Activated CD4-positive, alpha-beta T cell treated with anti-CD3 and anti-CD28 coated beads for 4 hours (primary cell): ENCODE data around the gene RAB11FIP4.

Experiments used
- DNase-seq, 2 donors: peaks; one replicate each; pipeline ENCODE4 v3.0.0-alpha.2; 2020

RAB11FIP4 gene

DNA sequence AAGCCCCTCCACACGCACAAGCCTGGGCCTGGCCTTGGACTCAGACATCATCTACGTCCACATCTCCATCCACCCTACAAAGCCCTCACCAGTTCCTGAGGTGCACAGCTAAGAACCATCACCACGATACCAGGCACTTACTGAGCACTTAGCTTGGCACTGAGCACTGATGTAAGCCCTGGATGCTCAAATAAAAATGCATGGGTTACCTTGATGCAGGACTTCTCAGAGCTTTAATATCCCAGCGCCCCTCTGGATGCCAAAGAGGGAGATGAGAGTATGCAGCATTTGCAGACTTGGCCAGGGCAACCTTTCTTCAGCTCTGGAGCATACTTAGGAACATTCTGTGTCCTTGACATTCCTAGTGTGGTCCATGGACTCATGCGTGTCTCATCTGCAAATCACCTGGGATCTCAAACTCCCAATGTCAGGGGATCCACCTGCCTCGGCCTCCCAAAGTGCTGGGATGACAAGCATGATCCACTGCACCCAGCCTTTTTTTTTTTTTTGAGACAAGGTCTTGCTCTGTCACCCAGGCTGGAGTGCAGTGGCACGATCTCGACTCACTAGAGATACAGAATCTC is 69.8 kb downstream of the RAB11FIP4 start:
- DNase-seq, result no peak

DNA sequence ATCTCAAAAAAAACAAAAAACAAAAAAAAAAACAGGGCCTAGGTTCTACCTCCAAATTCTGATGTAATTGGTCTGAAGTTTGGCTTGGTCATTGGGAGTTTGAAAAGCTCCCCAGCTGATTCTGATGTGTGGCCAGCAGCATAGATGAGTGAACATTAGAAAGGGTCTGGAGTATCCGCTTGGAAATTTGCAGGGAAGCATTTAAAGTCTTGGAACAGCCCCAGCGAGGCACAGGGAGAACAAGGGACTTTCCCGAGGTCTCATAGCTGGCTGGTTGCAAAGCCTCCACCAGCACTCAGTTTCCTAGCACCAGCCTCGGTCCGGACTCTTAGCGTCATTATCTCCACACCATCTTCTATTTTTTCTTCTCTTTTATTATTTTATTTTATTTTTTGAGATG is 70.8 kb downstream of the RAB11FIP4 start:
- no peak for DNase-seq

DNA sequence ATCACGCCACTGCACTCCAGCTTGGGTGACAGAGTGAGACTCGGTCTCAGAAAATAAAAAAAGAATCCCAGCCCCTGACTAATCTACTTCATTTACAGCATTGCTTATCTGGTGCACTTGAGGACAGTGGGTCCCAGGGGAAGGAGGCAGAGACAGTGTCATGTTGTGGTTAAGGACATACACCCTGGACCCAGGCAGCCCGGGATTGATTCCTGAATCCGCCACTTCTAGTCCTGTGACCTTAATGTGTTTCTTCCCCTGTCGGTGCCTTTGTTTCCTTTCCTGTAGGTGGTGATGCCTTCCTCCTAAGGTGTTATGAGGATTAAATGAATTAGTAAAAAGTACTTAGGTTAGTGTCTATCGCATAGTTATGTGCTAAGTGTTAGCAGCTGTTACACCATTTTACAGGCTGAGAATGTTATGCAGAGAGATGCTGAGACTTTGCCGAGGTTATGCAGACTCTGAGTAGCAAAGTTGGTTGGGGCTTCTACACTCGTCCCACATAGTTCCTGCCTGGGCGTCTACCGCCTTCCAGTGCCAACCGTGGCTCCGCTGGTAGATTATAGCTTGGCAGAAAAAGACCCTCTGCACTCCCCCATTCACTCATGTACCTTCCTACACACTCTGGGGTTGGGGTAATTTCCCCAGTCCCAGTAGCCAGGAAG is 74.8 kb downstream of the RAB11FIP4 start:
- no peak for DNase-seq

DNA sequence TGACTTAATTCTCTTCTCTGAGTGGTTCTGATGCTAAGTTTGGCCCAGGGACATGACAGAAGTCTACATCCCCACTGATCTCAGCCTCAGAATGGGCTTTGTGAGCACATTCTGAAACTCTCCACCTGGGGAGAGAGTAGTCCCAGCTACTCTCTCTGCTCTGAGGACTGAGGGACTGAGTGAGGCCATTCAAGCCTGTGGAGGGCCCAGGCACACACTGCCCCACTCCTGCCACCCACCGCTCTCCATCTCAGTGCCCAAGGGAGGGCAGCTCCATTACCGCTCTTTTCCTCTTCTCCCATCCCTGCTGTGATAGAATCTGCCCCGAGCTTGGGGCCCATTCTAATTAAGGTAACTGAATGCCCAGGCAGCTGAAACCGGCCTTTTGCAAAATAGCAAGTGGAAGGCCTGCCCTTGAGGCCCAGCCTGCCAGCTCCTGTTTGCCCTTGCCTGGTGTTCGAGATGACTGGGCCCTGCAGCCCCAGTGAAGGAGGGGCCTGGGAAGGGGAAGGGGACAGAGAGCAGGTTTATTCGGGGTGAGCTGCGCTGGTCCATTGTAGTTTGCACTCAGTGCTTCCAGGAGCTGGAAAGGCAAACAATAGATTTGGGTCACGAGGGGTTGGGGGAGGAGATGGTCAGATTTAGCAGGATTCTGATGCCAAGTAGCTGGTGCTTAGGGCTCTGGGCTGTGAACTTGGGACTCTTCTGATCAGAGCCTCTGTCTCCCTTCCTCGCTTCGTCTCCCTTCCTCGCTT is 76.2 kb downstream of the RAB11FIP4 start:
- DNase-seq, result no peak

DNA sequence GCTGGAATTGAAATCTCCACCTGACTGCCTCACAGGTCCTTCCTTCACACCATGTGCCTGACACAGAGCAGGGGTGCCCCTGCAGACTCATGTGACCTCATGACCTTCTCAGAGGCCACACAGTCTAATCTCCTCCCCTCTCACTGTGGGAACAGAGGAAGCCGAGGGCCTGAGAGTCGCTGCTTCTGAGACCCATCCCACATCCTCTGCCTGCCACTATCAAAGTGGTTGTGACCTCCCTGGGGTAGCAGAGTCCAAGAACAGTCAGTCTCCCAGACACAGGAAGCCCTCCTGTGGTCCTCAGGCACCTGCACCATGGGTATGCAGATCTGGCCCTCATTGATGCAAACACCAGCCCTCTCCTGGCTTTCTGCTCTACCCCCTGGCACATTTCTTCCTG is 78.5 kb downstream of the RAB11FIP4 start:
- DNase-seq, result no peak

DNA sequence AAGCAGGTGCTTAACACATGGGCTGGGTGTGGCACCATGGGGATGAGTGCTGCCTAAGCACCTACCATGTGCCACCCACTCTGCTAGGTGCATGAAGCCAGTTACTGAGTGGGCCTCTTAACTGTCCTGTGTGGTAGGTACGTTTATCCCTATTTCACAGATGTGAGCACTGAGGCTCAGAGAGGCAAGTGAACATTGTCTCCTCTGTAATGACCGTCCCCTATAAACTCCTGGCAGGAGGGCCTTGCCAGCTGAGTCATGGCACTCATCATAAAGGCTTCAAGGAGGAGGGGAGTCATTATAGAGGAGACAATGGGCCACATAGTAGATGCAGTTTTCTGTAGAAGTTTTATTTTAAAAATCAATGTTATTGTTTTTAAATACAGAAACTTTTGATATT is 79.1 kb downstream of the RAB11FIP4 start:
- DNase-seq, result no peak

DNA sequence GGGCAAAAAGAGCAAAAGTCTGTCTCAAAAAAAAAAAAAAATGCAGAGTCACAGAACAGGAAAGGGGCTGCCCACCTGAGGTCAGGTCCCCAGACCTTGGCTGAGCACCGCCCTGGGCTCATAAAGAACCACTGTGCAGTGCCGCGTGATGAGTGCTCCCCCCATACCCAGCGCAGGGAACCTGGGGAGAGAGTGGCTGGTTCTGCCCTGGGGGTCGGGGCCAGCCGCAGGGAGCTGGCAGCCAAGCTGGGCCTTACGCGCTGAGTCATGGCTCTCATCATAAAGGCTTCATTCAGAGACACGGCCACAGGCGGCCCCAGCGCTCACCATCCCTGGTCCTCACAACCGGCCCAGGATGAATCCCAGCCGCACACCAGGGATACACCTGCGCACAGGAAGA is 80.7 kb downstream of the RAB11FIP4 start:
- DNase-seq, result no peak

DNA sequence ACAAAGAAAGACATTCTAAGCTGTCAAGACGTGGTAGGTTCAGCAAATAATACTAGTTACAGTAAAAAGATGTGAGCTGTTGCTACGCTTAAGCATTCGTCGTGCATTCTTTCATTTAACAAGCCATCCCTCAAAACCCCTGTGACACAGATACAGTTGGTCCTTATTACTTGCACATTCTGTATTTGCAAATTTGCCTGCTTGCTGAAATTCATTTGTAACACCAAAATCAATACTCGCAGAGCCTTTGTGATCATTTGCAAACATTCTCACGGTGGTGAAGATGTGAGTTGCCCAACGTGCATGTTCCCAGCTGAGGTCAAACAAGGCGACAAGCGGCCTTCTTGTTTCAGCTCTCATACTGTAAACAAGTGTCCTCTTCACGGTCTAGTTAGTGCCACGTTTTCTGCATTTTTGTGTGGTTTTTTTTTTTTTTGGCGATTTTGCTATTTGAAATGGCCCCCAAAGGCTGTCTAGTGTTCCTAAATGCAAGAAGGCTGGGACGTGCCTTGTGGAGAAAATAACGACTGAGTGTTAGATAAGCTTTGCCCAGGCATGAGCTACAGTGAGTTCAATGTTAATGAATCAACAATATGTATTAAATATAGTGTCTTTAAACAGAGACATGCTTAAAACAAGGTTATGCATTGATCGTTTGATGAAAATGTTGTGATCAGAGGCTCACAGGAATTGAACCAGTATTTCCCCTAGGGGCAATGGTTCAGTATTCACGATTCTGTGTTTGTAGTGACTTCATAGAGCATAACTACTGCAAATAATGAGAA is 84.1 kb downstream of the RAB11FIP4 start:
- DNase-seq, result no peak

DNA sequence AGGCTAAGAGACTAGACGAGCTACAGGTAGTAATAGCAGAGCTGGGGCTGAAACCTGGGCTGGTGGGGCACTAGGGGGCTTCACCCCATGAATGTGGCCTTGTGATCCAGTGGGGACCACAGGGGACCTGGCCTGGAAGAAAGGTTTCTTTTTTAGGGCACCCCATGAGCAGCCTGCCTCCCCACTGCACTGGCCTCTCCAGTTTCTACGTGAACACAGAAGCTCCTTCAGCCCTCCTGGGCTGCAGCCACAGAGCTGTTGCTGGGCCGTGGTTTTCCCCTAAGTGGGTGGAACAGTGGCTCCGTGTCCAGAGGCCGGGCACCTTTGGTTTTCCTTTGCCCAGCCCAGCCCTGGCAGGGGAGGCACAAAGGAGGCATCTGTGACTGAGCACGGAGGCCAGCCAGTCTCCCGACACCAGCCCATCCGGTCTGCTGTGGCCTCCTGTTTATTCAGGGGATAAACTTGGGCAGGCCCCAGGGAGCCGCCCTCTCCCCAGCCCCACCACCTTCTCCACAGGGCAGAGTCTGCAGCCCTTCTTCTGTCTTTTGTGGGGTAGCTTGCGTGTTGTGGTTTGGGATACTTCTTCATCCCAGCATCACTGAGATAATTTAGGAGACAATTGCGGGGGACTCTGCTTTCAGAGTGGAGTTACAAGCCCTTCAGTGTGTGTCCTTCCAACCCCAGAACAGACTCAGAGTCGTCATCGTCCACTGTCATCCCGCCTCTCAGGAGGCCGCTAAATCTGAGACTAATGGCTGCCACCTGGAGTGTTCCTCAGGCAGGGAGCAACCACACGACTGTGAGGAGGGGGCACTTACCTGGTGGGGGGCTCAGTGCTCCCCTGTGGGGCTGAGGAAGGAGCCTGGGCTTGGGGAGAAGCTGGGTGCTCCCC is 85.3 kb downstream of the RAB11FIP4 start:
- DNase-seq, result no peak

DNA sequence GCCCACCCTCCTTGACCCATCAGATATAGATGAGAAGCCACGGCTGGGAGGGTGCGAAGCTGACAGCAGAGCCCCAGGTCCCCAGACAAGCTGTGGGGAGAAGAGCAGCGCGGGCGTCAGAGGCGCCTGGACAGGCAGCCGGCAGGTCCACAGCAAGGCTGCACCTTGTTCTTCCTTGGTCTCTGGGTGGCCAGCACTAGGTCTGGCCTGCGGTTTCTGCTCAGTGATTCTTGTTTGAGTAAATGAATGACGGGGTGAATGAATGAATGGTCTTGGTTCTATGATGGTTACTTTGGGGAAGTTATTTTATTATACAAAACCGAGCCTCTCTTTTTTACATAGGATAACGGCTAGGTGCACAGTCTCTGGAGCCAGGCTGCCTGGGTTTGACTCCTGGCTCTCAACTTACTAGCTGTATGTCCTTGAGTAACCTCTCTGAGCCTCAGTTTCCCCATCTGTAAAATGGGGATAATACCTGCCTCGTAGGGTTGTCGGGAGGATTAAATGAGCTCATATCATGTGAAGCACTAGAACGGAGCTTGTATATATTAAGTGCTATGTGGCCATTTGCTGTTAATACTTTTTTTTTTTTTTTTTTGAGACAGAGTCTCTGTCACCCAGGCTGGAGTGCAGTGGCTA is 86.1 kb downstream of the RAB11FIP4 start:
- no peak for DNase-seq

DNA sequence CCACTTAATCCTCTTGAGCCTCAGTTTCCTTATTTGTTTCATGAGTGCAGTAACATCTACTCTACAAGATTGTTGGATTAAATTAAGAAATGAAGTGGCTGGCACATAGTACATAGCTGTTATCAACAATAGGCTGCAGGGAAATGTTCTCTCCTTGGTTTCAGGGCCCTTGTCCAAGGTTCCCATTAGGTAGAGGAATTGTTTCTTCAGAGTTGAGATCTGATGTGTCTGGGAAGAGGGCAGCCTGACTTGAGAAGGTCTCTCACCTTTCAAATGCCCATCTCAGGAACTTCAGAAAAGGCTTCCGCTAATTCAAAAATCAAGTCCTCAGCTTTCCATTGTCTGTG is 87.6 kb downstream of the RAB11FIP4 start:
- DNase-seq, result no peak

DNA sequence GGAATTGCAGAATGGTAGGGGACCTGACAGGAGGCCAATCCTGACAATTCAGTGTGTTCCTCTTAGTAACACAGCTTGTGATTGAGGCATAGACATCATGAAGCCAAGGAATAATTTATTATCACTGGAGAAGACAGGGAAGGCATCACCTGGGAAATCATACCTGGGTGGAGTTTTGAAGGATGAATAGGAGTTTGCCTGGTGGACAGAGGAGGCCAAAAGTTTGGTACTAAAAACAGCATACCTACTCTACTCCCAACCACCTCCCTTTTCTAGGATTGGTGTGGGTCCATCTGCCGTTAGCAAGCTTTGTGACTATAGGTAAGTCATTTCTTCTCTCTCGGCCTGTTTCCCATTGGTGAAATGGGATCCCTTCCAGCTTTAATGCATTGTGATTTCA is 88.0 kb downstream of the RAB11FIP4 start:
- no peak for DNase-seq

DNA sequence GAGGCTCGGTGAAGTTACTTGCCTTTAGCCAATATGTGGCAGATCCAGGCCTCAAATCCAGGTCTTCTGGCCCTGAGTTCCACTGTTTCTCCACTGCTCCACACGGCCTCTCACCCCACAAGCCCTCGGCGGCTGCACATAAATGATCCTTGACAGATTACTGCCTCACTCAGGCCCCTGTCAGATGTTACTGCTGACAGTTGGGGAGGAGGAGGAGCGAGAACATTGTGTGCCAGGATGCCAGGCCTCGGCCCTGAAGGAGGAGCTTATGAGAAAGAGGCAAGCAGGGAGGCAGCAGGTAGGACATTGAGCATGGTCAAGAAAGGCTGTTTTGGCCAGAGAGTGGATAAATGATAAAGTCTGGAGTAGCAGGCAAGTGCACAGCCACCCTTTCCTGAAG is 88.6 kb downstream of the RAB11FIP4 start:
- DNase-seq, result no peak

DNA sequence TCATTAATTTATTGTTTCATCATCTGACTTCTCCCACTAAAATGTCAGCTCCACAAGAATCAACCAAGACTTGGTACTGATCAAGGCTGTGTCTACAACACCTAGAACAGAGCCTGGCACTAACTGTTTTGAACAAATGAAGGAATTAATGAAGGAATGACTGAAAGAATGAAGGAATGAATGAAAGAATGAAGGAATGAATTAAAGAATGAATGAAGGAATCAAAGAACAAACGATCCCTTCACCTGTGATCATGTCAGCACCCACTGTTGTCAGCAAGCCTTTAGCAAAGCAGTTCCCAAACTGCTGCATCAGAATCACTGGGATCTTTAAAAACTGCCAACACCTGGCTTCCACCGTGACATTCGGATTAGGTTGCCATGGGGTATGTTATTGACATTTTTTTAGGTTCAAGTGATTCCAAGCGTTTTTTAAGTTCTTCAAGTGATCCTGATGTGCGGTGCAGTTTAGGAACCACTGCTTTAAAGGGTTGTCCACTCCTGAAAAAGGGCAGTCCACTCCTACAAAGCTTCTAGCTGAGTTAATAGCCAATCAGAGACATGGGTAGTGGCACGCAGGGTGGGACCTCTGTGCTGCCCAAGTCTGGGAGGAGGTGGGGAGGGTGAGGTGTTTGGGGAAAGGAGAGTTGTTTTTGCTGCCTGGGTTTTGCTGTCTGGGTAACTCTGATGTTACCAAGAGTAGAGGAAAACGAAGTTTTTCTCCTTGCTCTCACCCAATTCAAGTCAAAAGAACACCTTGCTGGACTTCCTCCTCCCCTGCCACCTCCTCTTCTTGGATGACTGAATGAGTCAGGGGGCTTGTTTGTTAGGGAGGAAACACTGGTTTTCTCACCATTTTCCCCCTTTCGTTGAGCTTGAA is 89.7 kb downstream of the RAB11FIP4 start:
- DNase-seq, result no peak

DNA sequence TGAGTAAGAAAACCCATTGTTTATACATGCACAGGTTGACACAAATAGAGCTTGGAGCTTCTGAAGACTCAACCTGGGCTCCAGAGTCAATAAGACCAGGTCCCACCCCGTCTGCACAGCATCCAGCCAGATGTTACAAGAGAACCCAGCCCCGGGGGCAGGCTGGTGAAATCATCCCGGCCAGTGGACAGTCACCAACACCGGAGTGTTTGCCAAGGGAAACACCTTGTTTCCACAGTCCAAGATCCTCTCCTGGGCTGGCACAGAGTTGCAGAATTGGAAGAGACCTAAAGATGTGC is 90.3 kb downstream of the RAB11FIP4 start:
- no peak for DNase-seq

DNA sequence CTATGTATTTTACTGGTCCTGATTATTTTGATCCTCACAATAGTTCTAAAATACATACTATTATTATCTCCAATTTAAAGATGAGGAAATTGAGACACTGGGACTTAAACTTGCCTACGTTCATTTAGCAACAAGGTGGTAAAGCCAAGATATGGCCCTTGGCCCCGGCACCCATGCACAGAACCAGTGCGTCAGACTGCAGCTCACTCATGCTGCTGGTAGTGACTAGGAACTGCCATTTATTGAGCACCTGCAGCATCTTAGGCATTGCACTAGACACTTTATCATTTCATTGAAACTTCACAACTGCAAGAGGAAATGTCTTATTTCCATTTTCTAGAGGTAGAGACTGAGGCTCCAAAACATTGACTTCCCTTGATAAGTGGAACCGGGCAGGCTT is 93.3 kb downstream of the RAB11FIP4 start:
- no peak for DNase-seq

DNA sequence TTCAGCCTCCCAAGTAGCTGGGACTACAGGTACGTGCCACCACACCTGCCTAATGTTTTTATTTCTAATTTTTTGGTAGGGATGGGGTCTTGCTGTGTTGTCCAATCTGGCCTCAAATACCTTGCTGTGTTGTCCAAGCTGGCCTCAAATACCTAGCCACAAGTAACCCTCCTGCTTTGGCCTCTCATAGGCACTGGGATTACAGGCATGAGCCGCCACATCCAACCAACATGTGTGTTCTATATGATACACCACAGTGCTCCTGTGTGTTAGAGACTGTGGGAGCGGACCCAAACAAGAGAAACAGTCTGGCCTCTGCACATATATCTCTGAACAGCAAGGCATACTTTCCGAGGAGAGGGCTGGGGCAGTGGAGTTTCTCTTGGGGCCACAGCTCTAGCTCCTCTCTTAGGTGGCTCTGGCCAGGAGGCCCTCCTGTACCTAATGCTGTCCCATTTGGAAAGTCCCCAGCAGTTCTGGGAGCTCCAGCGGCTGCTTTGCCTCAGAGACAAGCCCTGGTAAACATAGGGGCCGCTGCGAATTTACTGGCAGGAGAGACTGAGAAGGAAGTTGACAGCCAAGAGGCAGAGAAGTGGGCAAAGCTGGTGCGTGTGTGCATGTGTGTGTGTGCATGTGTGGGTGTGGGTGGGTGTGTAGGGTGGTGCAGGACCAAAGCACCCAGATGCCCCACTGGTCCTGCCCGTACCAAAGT is 95.0 kb downstream of the RAB11FIP4 start:
- DNase-seq, result no peak

DNA sequence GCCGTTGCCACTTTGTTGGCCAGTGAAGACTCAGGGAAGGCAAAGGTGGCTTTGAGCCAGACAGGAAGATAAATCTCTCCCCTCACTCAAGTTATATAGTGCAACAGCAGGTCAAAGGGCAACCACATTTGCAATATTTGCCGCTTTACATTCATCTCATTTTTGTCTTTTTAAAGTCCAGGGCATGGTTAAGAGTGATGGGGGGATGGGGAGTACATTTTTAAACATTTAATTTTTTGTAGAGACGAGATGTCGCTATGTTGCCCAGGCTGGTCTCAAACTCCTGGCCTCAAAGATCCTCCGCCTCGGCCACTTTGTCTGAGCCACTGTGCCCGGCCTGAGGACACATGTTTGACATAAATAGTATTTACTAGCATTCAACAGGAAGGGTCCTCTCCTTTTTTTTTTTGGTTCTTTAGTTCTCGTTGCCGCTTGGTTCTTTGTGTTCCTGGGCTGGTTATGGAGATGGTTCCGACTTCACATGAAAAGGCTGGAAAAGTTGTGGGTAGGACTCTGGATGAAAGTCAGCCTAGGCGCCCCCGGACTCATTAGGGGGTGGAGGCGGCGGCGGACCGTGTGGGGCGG is 95.7 kb downstream of the RAB11FIP4 start:
- no peak for DNase-seq

DNA sequence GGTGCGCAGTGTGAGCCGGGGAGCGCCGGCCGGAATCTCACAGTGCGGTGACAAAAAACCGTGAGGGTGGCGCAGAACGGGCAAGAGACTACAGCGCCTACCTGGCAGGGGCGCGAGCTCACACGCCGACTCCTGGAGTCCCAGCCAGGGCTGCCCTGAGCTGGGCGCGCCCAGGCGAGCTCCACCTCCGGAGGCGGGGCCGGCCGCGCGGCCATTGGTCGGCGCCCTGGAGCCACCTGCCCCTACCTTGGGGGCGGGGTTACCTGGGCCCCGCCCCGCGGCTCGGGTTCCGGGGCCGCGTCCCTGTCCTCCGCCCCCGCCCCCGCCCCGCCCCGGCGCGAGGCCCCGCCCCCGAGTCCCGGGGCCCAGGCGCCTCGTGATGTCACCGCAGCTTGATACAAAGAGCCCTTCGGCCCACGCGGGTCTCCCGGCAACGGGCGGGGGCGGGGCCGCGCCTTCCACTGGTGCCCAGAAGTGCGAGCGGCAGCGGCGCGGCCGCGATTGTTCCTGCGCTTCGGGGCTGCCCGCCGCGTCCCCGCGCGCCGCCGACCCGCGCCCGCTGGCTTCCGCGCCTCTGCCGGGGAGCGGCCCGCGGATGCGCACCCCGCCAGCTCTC is 96.3 kb downstream of the RAB11FIP4 start:
- peak; percentile 97 for DNase-seq
